Esophagus muscularis mucosa (tissue), 4 donors: ENCODE measurements around the gene TEX101.

ENCODE experiments used
- CTCF ChIP-seq, 3 experiments: fragments of 200-600 bp in 2 of 3; fragments of 450-650 bp in 1 of 3; sonication (generic) in 2 of 3; IDR thresholded peaks; one replicate each; pipeline ENCODE4 v1.5.1; 2017 to 2019; ENCODE audit warnings: antibody characterized with exemption in 3 of 3, mild to moderate bottlenecking in 2 of 3, moderate library complexity in 1 of 3
- EP300 ChIP-seq: sonication (generic); formaldehyde crosslinking; IDR thresholded peaks from one replicate; pipeline ENCODE4 v1.6.1; 2017; ENCODE audit warnings: antibody characterized with exemption
- POLR2A ChIP-seq: fragments of 450-650 bp; IDR thresholded peaks from one replicate; pipeline ENCODE4 v1.6.1; 2017; ENCODE audit warnings: antibody characterized with exemption, moderate library complexity, mild to moderate bottlenecking, low read depth
- POLR2AphosphoS5 ChIP-seq, 2 donors: sonication (generic); formaldehyde crosslinking; IDR thresholded peaks; one replicate each; pipeline ENCODE4 v1.6.1; 2017; ENCODE audit warnings: antibody characterized with exemption in 2 of 2

- TF ChIP-seq CTCF (IDR thresholded peaks at IDR 0.05) (no peak), POLR2A (no peak), EP300 (no peak), POLR2AphosphoS5 (IDR thresholded peaks at IDR 0.05) (no peak)
These were observed 33.8 kb upstream of the TEX101 start for GRCh38 chr19:43380771-43381386.
